WTC11 (cell line): ENCODE results near the gene COL9A2. TPM values are rescaled to one million over a fixed set of nuclear protein-coding genes. Genes with fewer than 3 reads are reported as not detected.

ENCODE experiments used
- ATAC-seq: fragments of 200-7000 bp; cut with Tn5 transposase; 2 replicates; pipeline ENCODE4 v1.10.0; 2021; ENCODE audit warnings: mild to moderate bottlenecking, moderate library complexity
- CTCF ChIA-PET: fragments of 300-600 bp; sonication (Branson Sonifier 250); formaldehyde crosslinking; loops from one replicate; lab custom pipeline; 2021; ENCODE audit warnings: antibody characterized with exemption; lab: Charles Lee
- POLR2A ChIA-PET: fragments of 350-600 bp; sonication (Branson Sonifier 250); formaldehyde crosslinking; loops from one replicate; lab custom pipeline; 2021; ENCODE audit warnings: antibody characterized with exemption; lab: Charles Lee
- DNase-seq: peaks from one replicate; pipeline ENCODE4 v3.0.0; 2021; ENCODE audit warnings: low spot score
- H3K27ac Mint-ChIP-seq: 2 replicates; pipeline ENCODE4 v1.8.0; 2021; ENCODE audit warnings: mixed read lengths
- H3K27me3 Mint-ChIP-seq: 2 replicates; pipeline ENCODE4 v1.8.0; 2021; ENCODE audit warnings: low read depth, mild to moderate bottlenecking, moderate library complexity, mixed read lengths
- H3K36me3 Mint-ChIP-seq: 2 replicates; pipeline ENCODE4 v1.8.0; 2021; ENCODE audit warnings: mixed read lengths
- H3K4me1 Mint-ChIP-seq: 2 replicates; pipeline ENCODE4 v1.8.0; 2022; ENCODE audit warnings: mixed read lengths
- H3K4me3 Mint-ChIP-seq: 2 replicates; pipeline ENCODE4 v1.8.0; 2021; ENCODE audit warnings: mild to moderate bottlenecking, moderate library complexity, mixed read lengths
- H3K9me3 Mint-ChIP-seq: 2 replicates; pipeline ENCODE4 v1.8.0; 2021; ENCODE audit warnings: mixed read lengths
- GABPB1 ChIP-seq: sonication (generic); formaldehyde crosslinking; IDR thresholded peaks from 2 replicates; pipeline ENCODE4 v1.8.1; 2023; ENCODE audit warnings: mild to moderate bottlenecking, missing genetic modification reagents
- GRHL2 ChIP-seq: fragments of 250-450 bp; sonication (Bioruptor Pico); IDR thresholded peaks from 2 replicates; pipeline ENCODE4 v1.8.0; 2022; ENCODE audit warnings: mild to moderate bottlenecking, moderate library complexity; ENCODE audit not compliant: insufficient replicate concordance, severe bottlenecking
- GTF2I ChIP-seq: fragments of 250-450 bp; sonication (Bioruptor Pico); conservative IDR thresholded peaks from 2 replicates; pipeline ENCODE4 v1.4.0; 2021; ENCODE audit warnings: mild to moderate bottlenecking
- NFATC4 ChIP-seq: fragments of 250-450 bp; sonication (Bioruptor Pico); IDR thresholded peaks from 2 replicates; pipeline ENCODE4 v1.9.0; 2021; ENCODE audit warnings: mild to moderate bottlenecking
- NFYB ChIP-seq: sonication (generic); formaldehyde crosslinking; conservative IDR thresholded peaks from 2 replicates; pipeline ENCODE4 v1.8.0; 2022; ENCODE audit warnings: low read depth, missing genetic modification reagents
- RORB ChIP-seq: fragments of 250-450 bp; sonication (Bioruptor Pico); IDR thresholded peaks from 2 replicates; pipeline ENCODE4 v1.9.0; 2021; ENCODE audit warnings: mild to moderate bottlenecking
- ZNF317 ChIP-seq: sonication (generic); formaldehyde crosslinking; IDR thresholded peaks from 2 replicates; pipeline ENCODE4 v1.8.1; 2023; ENCODE audit warnings: low read depth, mild to moderate bottlenecking, moderate library complexity, missing genetic modification reagents, borderline replicate concordance
- ZNF396 ChIP-seq: fragments of 250-450 bp; sonication (Bioruptor Pico); IDR thresholded peaks from 2 replicates; pipeline ENCODE4 v1.8.0; 2021; ENCODE audit warnings: mild to moderate bottlenecking, moderate library complexity, borderline replicate concordance
- total RNA-seq: library from RNA; stranded (reverse); gene quantifications from 3 replicates; pipeline ENCODE4 v1.2.3, GENCODE V29; 2021
- TF ChIP-seq, protein P1 (sequence below): sonication (generic); formaldehyde crosslinking; IDR thresholded peaks from 2 replicates; pipeline ENCODE4 v1.8.1; 2022; ENCODE audit warnings: missing genetic modification reagents, borderline replicate concordance
- TF ChIP-seq, protein P2 (sequence below): sonication (generic); formaldehyde crosslinking; IDR thresholded peaks from 2 replicates; pipeline ENCODE4 v1.8.0; 2022; ENCODE audit warnings: mild to moderate bottlenecking, missing genetic modification reagents
- TF ChIP-seq, protein P3 (sequence below): fragments of 250-450 bp; sonication (Bioruptor Pico); IDR thresholded peaks from 2 replicates; pipeline ENCODE4 v1.9.0; 2021; ENCODE audit warnings: moderate library complexity, mild to moderate bottlenecking, inconsistent platforms, borderline replicate concordance
- TF ChIP-seq, protein P4 (sequence below): sonication (generic); formaldehyde crosslinking; IDR thresholded peaks from 2 replicates; pipeline ENCODE4 v1.8.1; 2023; ENCODE audit warnings: mild to moderate bottlenecking, missing genetic modification reagents, borderline replicate concordance
- TF ChIP-seq, protein P5 (sequence below): sonication (generic); formaldehyde crosslinking; IDR thresholded peaks from 2 replicates; pipeline ENCODE4 v1.8.0; 2023; ENCODE audit warnings: mild to moderate bottlenecking, missing genetic modification reagents

Gene COL9A2
- total RNA-seq, 1 experiment from 2014 or later, result 4.7 TPM

DNA sequence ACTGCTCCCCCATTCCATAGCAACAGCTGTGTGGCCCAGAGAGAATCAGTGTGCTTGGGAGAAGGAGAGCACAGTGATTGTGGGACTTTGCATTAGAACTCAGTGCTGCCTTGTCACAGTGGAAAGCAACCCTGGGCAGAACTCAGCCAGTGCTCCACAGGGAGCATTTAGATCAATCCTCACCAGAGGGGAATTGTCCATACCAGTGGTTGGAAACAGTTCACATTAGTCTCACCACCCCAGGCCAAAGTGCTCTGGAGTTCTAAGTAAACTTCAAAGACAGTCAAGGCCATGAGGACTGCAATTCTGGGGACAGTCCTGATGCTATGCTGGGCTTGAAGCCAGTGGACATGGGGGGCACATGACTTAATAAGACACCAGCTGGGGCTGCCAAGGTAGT is 43.5 kb upstream of the COL9A2 start:
- ChIA-PET CTCF (no interaction called here), POLR2A (no interaction called here)
- H3K27me3 Mint-ChIP-seq, result peaks cover 22% of the 10 kb centered on the region
- peaks cover 3% of the 10 kb centered on the region; the same call in 1 of the 2 replicates for H3K36me3 Mint-ChIP-seq
- H3K9me3 Mint-ChIP-seq, result peaks cover 31% of the 10 kb centered on the region
- DNase-seq (no peak), ATAC-seq (no peak)
- no peak for TF ChIP-seq NFYB (CRISPR knock-in tag)
- TF ChIP-seq, protein P1, sequence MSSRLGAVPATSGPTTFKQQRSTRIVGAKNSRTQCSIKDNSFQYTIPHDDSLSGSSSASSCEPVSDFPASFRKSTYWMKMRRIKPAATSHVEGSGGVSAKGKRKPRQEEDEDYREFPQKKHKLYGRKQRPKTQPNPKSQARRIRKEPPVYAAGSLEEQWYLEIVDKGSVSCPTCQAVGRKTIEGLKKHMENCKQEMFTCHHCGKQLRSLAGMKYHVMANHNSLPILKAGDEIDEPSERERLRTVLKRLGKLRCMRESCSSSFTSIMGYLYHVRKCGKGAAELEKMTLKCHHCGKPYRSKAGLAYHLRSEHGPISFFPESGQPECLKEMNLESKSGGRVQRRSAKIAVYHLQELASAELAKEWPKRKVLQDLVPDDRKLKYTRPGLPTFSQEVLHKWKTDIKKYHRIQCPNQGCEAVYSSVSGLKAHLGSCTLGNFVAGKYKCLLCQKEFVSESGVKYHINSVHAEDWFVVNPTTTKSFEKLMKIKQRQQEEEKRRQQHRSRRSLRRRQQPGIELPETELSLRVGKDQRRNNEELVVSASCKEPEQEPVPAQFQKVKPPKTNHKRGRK (CRISPR knock-in tag), result no peak
- no peak overlapping the region for H3K4me3 Mint-ChIP-seq
- no peak overlapping the region for H3K27ac Mint-ChIP-seq
- H3K4me1 Mint-ChIP-seq, result peaks cover 3% of the 10 kb centered on the region; the same call in 1 of the 2 replicates

DNA sequence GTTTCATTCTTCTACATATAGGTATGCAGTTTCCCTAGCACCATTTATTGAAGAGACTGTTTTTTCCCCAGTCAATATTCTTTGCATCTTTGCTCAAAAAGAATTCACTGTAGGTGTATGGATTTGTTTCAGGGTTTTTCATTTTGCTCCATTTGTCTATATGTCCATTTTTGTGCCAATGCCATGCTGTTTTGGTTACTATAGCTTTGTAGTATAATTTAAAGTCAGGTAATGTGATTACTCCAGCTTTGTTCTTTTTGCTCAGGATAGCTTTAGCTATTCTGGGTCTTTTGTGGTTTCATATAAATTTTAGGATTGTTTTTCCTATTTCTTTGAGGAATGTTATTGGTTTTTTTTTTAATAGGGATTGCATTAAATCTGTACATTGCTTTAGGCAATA is 40.5 kb upstream of the COL9A2 start:
- Mint-ChIP-seq H3K27ac (no peak overlapping the region), H3K27me3 (peaks cover 16% of the 10 kb centered on the region), H3K36me3 (peaks cover 3% of the 10 kb centered on the region; the same call in 1 of the 2 replicates), H3K4me1 (no peaks in the 10 kb centered on the region), H3K4me3 (no peak overlapping the region), H3K9me3 (peaks cover 31% of the 10 kb centered on the region)
- TF ChIP-seq ZNF317 (CRISPR knock-in tag) (no peak), GABPB1 (no peak), GTF2I (CRISPR knock-in tag) (peak; percentile 53; the same call in 1 of the 2 replicates), ZNF396 (CRISPR knock-in tag) (no peak), NFATC4 (no peak)
- TF ChIP-seq, protein P2, sequence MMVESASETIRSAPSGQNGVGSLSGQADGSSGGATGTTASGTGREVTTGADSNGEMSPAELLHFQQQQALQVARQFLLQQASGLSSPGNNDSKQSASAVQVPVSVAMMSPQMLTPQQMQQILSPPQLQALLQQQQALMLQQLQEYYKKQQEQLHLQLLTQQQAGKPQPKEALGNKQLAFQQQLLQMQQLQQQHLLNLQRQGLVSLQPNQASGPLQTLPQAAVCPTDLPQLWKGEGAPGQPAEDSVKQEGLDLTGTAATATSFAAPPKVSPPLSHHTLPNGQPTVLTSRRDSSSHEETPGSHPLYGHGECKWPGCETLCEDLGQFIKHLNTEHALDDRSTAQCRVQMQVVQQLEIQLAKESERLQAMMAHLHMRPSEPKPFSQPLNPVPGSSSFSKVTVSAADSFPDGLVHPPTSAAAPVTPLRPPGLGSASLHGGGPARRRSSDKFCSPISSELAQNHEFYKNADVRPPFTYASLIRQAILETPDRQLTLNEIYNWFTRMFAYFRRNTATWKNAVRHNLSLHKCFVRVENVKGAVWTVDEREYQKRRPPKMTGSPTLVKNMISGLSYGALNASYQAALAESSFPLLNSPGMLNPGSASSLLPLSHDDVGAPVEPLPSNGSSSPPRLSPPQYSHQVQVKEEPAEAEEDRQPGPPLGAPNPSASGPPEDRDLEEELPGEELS (CRISPR knock-in tag), result no peak
- TF ChIP-seq, protein P3, sequence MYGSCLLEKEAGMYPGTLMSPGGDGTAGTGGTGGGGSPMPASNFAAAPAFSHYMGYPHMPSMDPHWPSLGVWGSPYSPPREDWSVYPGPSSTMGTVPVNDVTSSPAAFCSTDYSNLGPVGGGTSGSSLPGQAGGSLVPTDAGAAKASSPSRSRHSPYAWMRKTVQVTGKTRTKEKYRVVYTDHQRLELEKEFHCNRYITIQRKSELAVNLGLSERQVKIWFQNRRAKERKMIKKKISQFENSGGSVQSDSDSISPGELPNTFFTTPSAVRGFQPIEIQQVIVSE (CRISPR knock-in tag), result no peak
- POLR2A ChIA-PET, result no interaction called here
- CTCF ChIA-PET, result interaction anchor here (1.3 kb wide), 1 partner anchor 19 kb away, joined by 3 read pairs; no protein-coding TSS in a partner anchor
- no peak for DNase-seq
- no peak for ATAC-seq

DNA sequence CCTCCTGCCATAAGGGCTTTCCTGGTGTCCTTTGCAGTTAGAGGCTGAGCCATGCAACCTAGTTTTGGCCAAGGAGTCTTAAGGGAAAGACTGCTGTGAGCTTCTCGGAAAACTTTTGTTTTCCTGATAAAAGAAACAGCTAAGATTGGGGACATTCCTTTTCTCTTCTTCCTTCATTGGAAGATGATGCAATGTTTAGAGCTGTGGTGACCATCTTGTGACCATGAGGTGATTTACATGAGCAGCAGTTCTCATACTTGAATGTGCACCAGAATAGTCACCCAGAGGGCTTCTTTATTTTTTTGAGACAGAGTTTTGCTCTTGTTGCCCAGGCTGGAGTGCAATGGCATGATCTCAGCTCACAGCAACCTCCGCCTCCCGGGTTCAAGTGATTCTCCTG is 36.0 kb upstream of the COL9A2 start:
- ChIA-PET CTCF (interaction anchor here (1.4 to 2.3 kb wide), 2 partner anchors 14 to 52 kb away, joined by 5 to 8 read pairs; no protein-coding TSS in a partner anchor), POLR2A (no interaction called here)
- Mint-ChIP-seq H3K27ac (no peak overlapping the region), H3K27me3 (peaks cover 4% of the 10 kb centered on the region), H3K9me3 (peaks cover 16% of the 10 kb centered on the region), H3K36me3 (peaks cover 2% of the 10 kb centered on the region; the same call in 1 of the 2 replicates), H3K4me3 (no peak overlapping the region), H3K4me1 (no peaks in the 10 kb centered on the region)
- ATAC-seq, result no peak
- no peak for DNase-seq
- TF ChIP-seq GRHL2 (CRISPR knock-in tag) (no peak), RORB (CRISPR knock-in tag) (no peak)
- TF ChIP-seq, protein P4, sequence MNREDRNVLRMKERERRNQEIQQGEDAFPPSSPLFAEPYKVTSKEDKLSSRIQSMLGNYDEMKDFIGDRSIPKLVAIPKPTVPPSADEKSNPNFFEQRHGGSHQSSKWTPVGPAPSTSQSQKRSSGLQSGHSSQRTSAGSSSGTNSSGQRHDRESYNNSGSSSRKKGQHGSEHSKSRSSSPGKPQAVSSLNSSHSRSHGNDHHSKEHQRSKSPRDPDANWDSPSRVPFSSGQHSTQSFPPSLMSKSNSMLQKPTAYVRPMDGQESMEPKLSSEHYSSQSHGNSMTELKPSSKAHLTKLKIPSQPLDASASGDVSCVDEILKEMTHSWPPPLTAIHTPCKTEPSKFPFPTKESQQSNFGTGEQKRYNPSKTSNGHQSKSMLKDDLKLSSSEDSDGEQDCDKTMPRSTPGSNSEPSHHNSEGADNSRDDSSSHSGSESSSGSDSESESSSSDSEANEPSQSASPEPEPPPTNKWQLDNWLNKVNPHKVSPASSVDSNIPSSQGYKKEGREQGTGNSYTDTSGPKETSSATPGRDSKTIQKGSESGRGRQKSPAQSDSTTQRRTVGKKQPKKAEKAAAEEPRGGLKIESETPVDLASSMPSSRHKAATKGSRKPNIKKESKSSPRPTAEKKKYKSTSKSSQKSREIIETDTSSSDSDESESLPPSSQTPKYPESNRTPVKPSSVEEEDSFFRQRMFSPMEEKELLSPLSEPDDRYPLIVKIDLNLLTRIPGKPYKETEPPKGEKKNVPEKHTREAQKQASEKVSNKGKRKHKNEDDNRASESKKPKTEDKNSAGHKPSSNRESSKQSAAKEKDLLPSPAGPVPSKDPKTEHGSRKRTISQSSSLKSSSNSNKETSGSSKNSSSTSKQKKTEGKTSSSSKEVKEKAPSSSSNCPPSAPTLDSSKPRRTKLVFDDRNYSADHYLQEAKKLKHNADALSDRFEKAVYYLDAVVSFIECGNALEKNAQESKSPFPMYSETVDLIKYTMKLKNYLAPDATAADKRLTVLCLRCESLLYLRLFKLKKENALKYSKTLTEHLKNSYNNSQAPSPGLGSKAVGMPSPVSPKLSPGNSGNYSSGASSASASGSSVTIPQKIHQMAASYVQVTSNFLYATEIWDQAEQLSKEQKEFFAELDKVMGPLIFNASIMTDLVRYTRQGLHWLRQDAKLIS, result no peak
- TF ChIP-seq, protein P5, sequence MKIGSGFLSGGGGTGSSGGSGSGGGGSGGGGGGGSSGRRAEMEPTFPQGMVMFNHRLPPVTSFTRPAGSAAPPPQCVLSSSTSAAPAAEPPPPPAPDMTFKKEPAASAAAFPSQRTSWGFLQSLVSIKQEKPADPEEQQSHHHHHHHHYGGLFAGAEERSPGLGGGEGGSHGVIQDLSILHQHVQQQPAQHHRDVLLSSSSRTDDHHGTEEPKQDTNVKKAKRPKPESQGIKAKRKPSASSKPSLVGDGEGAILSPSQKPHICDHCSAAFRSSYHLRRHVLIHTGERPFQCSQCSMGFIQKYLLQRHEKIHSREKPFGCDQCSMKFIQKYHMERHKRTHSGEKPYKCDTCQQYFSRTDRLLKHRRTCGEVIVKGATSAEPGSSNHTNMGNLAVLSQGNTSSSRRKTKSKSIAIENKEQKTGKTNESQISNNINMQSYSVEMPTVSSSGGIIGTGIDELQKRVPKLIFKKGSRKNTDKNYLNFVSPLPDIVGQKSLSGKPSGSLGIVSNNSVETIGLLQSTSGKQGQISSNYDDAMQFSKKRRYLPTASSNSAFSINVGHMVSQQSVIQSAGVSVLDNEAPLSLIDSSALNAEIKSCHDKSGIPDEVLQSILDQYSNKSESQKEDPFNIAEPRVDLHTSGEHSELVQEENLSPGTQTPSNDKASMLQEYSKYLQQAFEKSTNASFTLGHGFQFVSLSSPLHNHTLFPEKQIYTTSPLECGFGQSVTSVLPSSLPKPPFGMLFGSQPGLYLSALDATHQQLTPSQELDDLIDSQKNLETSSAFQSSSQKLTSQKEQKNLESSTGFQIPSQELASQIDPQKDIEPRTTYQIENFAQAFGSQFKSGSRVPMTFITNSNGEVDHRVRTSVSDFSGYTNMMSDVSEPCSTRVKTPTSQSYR (CRISPR knock-in tag), result no peak
- TF ChIP-seq, protein P3 (CRISPR knock-in tag), result no peak
- TF ChIP-seq, protein P1 (CRISPR knock-in tag), result no peak
